HG03378 (cell line): Measurements from ENCODE around the gene CEMIP2.
"Not testable (repeated sequence)": the region's sequence is repeated elsewhere in the genome, so short reads cannot be mapped to it uniquely, and the experiment has no call there.

ENCODE experiments used
- ATAC-seq: cut with Tn5 transposase; IDR thresholded peaks from one replicate; pipeline ENCODE4 v1.9.1; 2021; ENCODE audit warnings: mild to moderate bottlenecking, moderate library complexity; ENCODE audit not compliant: unreplicated experiment

CEMIP2 gene, protein sequence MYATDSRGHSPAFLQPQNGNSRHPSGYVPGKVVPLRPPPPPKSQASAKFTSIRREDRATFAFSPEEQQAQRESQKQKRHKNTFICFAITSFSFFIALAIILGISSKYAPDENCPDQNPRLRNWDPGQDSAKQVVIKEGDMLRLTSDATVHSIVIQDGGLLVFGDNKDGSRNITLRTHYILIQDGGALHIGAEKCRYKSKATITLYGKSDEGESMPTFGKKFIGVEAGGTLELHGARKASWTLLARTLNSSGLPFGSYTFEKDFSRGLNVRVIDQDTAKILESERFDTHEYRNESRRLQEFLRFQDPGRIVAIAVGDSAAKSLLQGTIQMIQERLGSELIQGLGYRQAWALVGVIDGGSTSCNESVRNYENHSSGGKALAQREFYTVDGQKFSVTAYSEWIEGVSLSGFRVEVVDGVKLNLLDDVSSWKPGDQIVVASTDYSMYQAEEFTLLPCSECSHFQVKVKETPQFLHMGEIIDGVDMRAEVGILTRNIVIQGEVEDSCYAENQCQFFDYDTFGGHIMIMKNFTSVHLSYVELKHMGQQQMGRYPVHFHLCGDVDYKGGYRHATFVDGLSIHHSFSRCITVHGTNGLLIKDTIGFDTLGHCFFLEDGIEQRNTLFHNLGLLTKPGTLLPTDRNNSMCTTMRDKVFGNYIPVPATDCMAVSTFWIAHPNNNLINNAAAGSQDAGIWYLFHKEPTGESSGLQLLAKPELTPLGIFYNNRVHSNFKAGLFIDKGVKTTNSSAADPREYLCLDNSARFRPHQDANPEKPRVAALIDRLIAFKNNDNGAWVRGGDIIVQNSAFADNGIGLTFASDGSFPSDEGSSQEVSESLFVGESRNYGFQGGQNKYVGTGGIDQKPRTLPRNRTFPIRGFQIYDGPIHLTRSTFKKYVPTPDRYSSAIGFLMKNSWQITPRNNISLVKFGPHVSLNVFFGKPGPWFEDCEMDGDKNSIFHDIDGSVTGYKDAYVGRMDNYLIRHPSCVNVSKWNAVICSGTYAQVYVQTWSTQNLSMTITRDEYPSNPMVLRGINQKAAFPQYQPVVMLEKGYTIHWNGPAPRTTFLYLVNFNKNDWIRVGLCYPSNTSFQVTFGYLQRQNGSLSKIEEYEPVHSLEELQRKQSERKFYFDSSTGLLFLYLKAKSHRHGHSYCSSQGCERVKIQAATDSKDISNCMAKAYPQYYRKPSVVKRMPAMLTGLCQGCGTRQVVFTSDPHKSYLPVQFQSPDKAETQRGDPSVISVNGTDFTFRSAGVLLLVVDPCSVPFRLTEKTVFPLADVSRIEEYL (N-terminal part only)

GRCh38 chr9:71768388-71769174 is at the start of gene CEMIP2:
CEMIP2 (minus strand) TSS chr9:71768513; CDS start chr9:71750373, 18,140 bp downstream.
- ATAC-seq, result peak; percentile 45

DNA sequence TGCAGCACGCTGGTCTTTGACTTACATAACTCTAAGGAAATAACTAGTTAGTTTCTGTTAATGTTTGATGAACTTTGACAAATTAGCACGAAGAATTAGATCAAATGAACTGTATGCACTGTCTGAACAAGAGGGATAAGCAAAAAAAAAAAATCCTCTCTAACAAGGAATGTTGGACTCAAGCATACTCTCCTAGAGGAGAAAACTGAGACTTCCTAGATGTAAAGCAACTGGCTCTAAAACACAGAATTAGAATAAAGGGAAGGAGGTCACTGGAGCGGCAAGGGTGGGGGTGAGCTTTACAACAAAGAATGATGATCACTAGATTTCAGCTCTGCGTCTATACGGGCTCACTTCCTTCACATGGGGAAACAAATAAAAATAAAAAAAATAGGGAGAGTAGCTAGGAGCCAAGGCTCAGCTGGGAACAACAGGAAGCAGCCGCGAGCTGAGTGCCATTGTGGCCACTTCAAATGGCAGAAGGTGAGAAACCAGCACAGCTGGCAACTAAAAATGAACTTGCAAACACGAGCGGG is 48.7 kb upstream of the CEMIP2 start:
- ATAC-seq, result no peak

DNA sequence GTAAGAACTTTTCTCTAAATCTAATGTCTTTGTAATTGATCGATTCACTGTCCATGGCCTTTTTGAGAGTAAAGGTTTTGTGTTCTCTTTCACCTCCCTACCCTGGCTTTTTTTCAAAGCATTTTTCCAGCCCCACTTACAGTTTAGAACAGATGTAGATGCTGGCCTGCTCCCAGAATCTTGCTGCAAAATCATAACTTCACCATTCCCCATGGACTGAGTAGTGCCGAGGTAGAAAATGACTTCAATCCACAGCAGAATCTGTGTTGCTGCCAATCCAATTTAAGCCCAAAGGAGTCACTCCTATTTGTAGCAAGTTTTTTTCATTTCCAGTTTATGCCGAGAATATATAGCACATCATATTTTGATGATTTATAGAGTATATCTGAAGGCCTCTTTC is 46.5 kb upstream of the CEMIP2 start:
- no peak for ATAC-seq

GRCh38 chr9:71814226-71814625 is 45.9 kb upstream of the CEMIP2 start:
- ATAC-seq, result no peak

- no peak for ATAC-seq
These were observed 44.1 kb upstream of the CEMIP2 start for GRCh38 chr9:71812385-71812784.

DNA sequence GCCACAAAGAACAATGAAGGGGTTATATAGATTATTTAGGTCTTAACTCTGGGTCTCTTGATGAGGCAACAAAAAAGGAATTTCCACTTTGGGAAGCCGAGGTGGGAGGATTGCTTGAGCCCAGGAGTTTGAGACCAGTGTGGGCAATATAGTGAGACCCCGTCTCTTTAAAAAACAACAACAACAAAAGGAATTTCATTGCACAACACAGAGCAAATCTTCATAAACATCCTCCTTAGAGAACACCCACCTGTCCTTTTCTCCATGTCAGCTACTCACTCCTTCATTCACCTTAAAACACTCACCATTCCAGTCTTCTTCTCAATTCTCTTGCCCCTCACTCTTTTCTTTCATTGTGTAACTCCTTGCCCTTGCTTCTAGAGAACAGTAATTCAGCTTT is 39.8 kb upstream of the CEMIP2 start:
- ATAC-seq, result no peak

- ATAC-seq, result peak; percentile 93
These were observed 38.6 kb upstream of the CEMIP2 start for GRCh38 chr9:71806901-71807307.

GRCh38 chr9:71805096-71805495 is 36.8 kb upstream of the CEMIP2 start:
- not testable (repeated sequence) for ATAC-seq

DNA sequence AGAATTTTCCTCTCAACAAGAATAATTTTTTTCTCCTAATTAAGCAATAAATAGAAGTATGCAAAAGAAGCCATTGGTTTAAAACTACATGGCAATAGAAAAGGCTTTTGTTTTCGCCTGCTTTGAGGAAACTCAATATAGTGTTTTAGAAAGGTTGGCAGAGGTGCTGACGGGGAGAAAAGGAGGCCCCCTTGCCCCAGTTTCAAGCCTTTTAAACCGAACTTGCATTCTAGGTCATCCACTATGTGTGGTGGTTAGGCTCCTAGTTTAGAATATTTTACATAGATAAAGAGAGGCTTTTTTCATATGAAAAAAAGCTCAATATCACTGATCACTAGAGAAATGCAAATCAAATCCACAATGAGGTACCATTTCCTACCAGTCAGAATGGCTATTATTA is 33.5 kb upstream of the CEMIP2 start:
- ATAC-seq, result no peak

- no peak for ATAC-seq
These were observed 29.0 kb upstream of the CEMIP2 start for GRCh38 chr9:71797266-71797665.

GRCh38 chr9:71796100-71796767 is 27.9 kb upstream of the CEMIP2 start:
- ATAC-seq, result no peak

DNA sequence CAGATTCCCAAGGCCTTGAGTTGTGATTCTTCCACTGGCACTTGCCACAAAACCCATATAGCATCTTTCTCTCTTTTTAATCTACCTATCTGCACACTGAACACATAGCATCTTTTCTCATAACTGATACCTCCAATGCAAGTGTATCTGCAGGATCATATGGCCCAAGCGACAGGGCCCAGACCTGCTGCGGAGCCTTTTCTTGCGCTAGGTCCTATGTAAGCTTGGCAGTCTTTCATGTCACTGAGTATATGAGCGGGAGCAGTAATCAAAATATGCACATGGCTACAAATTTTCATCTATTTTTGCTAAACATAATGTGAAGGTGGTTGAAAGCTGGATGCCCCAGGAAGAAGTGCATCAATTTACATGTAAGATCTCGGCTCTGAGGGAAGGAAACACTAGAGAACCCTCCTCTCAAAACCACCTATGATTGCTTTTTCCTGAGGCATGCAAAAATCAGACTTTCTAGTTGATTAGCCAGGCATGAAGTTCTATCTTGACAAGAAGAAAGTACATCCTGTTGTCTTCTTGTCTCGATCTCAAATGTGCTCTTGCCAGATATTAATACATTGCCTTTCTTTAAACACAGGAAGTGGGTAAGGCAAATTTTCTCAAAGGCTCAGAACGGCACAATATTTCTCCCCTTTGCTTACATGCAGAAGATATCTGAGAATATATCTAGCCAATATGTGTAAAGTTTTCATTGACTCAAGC is 26.9 kb upstream of the CEMIP2 start:
- ATAC-seq, result peak; percentile 93

- ATAC-seq, result peak; percentile 30
These were observed 25.2 kb upstream of the CEMIP2 start for GRCh38 chr9:71793386-71794105.

GRCh38 chr9:71791875-71792274 is 23.6 kb upstream of the CEMIP2 start:
- ATAC-seq, result no peak

DNA sequence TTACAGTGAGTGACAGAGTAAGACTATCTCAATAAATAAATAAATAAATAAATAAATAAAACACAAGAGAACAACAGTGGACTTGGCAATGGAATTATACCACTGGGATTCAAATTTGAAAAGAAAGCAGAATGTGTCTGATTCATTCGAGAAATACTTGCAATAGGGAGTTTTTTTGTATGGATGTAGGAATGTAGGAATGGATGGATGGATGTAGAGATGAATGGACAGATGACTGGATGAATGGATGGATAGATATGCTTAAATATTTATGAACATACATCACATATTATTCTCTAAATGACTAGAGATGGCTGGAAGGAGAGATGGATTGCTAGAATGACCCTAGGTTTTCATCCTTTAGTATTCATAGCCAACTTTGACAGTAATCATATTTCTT is 22.0 kb upstream of the CEMIP2 start:
- ATAC-seq, result no peak

DNA sequence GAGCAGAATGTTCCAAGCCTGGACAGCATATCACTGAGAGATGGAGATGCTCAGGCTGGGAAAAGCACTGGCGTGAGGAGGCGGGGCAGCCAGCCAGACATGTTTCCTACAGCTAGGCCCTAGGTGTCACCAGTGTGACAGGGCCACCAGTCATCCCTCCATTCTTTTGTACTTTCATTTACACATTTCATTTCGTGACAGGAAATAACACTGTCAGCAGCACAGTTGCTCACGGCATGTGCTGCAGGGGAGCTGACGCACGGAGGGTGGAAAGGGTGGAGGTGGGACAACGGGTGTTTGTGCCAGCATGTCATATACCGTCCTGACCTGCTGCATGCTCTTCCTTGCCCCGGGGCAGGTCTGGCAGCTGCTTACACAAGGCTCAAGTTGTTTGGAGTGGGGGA is 14.8 kb upstream of the CEMIP2 start:
- ATAC-seq, result peak; percentile 92

DNA sequence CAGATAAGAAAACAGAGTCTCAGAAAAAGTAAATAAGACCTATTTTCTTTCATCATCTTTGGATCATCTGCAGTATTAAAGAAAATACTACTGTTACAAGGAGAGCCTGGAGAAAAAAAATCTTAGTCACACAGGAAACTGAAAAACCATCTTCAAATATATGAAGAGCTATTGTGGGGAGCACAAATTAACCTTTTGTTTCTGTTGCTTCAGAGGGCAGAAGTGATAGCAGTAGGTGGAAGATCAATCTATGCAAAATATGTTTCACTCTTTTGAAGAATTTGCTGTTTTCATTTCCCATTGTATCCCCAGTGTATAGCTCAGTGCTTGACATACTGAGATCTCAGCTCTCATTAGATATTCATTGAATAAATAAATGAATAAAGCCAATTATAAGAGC is 13.1 kb upstream of the CEMIP2 start:
- peak; percentile 66 for ATAC-seq

GRCh38 chr9:71780953-71781352 is 12.6 kb upstream of the CEMIP2 start:
- ATAC-seq, result no peak
